ENCODE results near the gene RNLS.
"Not testable (repeated sequence)": the region's sequence is repeated elsewhere in the genome, so short reads cannot be mapped to it uniquely, and the experiment has no call there.

Gene RNLS

GRCh38 chr10:88521791-88522190 lies 61.3 kb downstream of the RNLS start:
- no peak for DNase-seq

- DNase-seq, result no peak
Observed at GRCh38 chr10:88515235-88515634, 67.9 kb downstream of the RNLS start.

- DNase-seq, result no peak
Observed at GRCh38 chr10:88512599-88512998, 70.5 kb downstream of the RNLS start.

- DNase-seq, result no peak
Observed at GRCh38 chr10:88508796-88509195, 74.3 kb downstream of the RNLS start.

GRCh38 chr10:88507826-88508453 lies 75.2 kb downstream of the RNLS start:
- no peak for DNase-seq

GRCh38 chr10:88507404-88507803 lies 75.7 kb downstream of the RNLS start:
- no peak for DNase-seq

GRCh38 chr10:88505680-88506215 lies 77.4 kb downstream of the RNLS start:
- no peak for DNase-seq

GRCh38 chr10:88505265-88505664 lies 77.9 kb downstream of the RNLS start:
- DNase-seq, result no peak

- DNase-seq, result no peak
Observed at GRCh38 chr10:88500656-88501055, 82.5 kb downstream of the RNLS start.

- DNase-seq, result no peak
Observed at GRCh38 chr10:88499569-88500470, 83.3 kb downstream of the RNLS start.

GRCh38 chr10:88497913-88498312 lies 85.2 kb downstream of the RNLS start:
- DNase-seq, result no peak

- DNase-seq, result no peak
Observed at GRCh38 chr10:88494537-88494936, 88.6 kb downstream of the RNLS start.

GRCh38 chr10:88493691-88494483 lies 89.2 kb downstream of the RNLS start:
- no peak for DNase-seq

GRCh38 chr10:88491314-88491713 lies 91.8 kb downstream of the RNLS start:
- DNase-seq, result no peak

- no peak for DNase-seq
Observed at GRCh38 chr10:88490231-88490980, 92.7 kb downstream of the RNLS start.

- no peak for DNase-seq
Observed at GRCh38 chr10:88489107-88489506, 94.0 kb downstream of the RNLS start.

GRCh38 chr10:88486816-88487215 lies 96.3 kb downstream of the RNLS start:
- not testable (repeated sequence) for DNase-seq

- no peak for DNase-seq
Observed at GRCh38 chr10:88482220-88482619, 100.9 kb downstream of the RNLS start.

- no peak for DNase-seq
Observed at GRCh38 chr10:88478256-88478655, 104.9 kb downstream of the RNLS start.

- no peak for DNase-seq
Observed at GRCh38 chr10:88477343-88478085, 105.6 kb downstream of the RNLS start.

Data from stimulated activated naive CD4-positive, alpha-beta T cell (primary cell).